ENCODE measurements around the gene NGLY1.

- no peak for TF ChIP-seq CTCF (conservative IDR thresholded peaks at IDR 0.05 in 1 of 2, IDR thresholded peaks at IDR 0.05 in 1 of 2; ENCODE audit: low read depth in 1 of 2, low read length in 2 of 2)
- no peak for TF ChIP-seq EZH2 (IDR thresholded peaks at IDR 0.05; ENCODE audit: low read length, missing control alignments)
Measured at GRCh38 chr3:25820816-25821486, 37.7 kb upstream of the NGLY1 start.

All from fibroblast of lung (primary cell).